Anterior cingulate cortex (tissue), 58 donors: ENCODE data around the gene LCP2.
"Not testable (repeated sequence)": the region's sequence is repeated elsewhere in the genome, so short reads cannot be mapped to it uniquely, and the experiment has no call there.

Experiments
- DNase-seq, 58 donors: peaks; one replicate each; lab custom pipeline; 2025; lab: John Stamatoyannopoulos, UW

Gene LCP2

DNA sequence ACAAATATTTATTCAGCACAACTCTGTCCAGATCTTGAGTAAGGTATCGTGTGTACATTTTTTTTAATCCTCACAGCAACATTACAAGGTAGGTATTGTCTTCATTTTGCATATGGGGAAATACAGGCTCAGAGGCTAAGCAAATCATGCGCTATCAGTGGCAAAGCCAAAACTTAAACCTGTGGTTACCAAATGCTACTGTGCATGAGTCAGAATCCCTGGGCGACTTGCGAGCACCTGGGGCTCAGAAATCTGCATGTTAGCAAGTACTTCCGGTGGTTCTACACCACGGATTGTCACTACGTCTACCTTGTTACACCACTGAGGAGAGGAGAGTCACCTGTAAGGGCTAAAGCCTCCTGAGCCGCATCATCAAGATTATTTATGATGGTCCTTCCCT lies 43.5 kb downstream of the LCP2 start:
- no peak for DNase-seq

DNA sequence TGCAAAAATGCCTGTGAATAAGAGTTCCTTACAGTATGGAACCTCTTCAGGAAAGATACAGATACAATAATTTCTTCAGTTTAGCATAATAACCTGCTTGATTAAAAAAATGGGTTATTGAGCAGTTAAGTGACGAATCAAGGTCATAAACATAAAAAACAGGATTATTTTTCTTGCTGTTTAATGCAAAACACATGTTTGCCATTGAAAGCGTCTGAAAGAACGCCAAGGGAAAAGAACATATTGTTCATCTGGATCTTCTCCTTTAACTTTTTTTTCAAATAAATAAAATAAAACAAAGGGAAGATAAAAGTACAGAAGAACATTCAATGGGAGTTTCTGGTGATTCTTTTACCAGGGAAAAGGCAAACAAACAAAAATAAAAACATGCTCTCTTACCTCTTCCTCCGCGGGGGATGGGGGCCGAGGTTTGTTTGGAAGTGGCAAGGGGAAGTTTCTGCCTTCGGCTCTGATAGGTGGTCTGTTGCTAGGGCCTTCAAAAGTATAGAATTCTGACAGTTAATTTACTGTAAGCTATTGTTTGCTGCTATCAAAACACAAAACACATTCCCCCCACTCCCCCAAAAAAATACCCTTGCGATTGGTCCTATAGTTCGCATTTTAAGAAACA lies 44.7 kb downstream of the LCP2 start:
- DNase-seq, result no peak

- DNase-seq, result no peak
These were observed 45.5 kb downstream of the LCP2 start for GRCh38 chr5:170252109-170252508.

DNA sequence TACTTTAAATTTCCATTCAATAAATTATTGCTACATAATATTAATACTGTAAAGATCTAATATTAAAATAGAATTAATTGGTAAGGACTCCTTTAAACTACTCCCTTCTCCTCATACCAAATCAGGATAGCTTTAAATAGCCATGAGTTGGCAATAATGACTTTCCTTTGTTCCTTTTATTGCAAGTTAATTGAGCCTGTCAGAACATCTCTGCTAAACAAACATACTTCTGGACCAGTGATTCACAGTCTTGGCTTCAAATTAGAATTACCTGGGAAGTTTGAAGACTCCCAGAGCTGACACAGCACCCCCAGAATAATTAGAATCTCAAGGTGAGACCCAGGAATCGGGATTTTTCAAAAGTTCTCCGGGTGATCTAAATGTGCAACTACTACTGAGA lies 46.1 kb downstream of the LCP2 start:
- no peak for DNase-seq

DNA sequence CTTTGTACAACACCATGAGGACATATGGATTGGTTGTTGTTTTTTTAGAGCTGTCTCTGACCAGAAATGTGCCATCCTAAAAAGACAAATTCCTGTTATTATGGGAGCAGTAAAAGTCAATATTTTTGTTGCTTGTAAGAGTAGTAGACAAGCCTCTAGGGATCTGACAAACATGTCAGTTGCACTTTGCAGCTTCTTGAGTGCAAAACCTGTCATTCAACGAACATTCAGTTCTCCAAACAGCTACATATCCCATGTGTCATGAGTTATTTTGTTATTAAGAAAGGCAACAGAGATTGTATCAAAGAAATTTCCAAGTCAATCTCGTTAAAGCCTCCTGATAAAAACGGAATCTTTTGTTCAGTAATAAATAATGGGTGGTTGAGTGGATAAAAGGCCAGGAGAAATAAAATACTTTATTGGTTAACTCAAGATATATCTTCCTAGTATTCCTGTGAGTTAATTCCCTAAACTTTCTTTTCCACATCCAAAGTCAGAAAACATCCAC lies 46.7 kb downstream of the LCP2 start:
- no peak for DNase-seq

DNA sequence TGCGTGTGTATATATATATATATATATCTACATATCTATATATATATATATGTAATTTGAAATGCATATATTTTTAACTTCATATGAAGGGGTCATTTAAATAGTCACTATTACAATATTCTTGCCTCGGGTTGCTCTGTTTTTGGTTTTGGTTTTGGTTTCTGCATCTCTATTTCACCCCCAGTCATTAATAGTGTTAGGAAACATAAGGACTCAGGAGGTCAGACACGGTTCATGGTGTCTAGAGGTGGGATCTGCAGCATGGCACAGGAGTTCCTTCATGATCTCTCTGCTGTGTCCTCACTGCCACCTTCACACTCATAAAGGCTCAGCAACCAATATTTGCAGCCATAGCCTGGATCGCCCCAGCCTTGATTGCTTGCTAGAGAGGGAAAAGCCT lies 48.2 kb downstream of the LCP2 start:
- no peak for DNase-seq

DNA sequence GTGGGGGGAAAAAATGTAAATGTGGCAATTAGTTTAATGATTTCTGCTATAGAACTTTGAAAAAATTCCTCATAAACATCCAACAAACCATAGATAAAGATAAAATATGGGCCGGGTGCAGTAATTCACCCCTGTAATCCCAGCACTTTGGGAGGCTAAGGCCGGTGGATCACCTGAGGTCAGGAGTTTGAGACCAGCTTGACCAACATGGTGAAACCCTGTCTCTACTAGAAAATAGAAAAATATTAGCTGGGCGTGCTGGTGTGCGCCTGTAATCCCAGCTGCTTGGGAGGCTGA lies 48.7 kb downstream of the LCP2 start:
- not testable (repeated sequence) for DNase-seq

DNA sequence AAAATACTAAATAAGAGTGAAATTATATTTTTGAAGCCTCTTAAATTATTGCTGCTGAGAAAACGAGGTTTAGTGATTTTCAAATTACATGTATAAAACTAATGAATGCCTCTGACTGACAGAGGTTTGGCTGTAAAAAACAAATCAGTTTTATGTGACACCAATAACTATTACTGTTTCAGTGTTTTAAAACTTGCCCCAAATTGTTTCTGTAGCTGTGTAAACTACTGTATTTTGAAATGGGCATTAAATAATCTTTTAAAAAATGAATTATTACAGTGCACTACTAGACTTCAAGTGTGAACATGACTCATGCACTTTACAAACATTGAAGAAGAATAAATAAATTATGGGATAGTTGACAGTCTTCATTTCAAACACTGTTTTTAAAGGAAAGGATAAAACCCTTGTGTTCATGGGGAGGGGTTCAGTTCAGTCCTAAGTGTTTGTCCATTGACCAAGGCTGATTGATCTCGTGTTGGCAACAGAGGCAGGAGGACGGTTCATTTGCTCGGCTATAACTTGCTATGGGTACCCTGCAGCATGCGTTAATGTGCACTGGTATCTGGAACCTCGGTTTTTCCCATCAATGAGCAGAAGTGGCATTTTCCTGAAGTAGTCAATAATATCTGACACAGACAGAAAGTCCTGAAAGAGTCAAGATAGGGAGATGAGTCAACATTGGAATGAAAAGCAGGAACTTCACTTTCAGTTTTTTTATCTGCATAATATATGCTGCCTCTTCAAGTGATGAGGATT lies 49.2 kb downstream of the LCP2 start:
- DNase-seq, result no peak

DNA sequence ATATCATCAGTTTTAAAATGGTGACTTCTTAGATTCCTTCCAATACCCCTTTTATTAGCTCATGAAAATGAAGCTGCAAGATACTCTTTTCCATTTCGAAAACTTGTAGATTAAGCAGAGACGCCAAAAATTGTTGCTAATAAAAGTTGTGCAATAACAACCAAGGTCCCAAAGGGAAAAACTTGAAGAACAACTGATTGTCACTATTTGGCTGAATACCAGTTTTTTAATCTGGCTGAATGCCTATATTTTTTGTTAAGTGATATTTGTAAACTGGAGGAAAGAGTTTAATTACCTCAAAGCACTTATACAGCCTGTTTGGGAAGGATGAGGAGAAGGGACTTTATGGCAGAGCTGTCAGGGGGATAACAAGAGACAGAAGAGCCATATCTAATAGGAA lies 50.2 kb downstream of the LCP2 start:
- DNase-seq, result no peak

GRCh38 chr5:170246126-170246870 lies 51.3 kb downstream of the LCP2 start:
- DNase-seq, result no peak

- not testable (repeated sequence) for DNase-seq
These were observed 52.1 kb downstream of the LCP2 start for GRCh38 chr5:170245436-170245835.

DNA sequence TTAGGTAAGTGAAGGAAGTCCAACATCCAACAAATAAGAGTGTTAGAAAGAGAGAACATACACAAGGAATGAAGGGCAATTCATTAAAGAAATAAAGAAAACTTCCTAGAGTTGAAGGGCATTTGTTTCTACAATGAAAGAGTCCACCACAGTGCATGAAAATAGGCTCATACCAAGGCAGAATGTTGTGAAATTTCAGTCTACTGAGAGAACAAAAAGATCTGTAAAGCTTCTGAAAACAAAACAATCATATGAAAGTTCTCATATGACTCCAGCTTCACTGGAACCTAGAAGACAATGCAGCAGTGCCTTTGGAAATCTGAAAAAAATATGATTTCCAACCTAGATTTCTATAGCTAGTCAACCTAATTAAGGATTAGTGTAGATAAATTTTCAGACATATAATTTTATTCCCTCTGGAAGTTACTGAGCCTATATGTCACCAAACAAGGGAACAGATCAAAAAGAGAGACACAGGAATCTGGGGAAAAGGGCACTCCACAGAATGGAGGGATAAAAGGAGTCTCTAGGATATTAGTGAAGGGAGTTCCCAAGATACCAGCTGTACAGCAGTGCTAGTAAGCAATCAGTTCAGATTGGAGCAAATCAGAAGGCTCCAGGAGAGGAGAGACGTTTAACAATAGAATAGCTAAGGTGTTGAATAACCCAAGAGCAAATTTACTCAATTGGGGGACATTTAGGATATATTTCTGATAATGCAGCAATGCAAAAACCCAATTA lies 59.0 kb downstream of the LCP2 start:
- DNase-seq, result no peak

- no peak for DNase-seq
These were observed 61.4 kb downstream of the LCP2 start for GRCh38 chr5:170235876-170236864.

DNA sequence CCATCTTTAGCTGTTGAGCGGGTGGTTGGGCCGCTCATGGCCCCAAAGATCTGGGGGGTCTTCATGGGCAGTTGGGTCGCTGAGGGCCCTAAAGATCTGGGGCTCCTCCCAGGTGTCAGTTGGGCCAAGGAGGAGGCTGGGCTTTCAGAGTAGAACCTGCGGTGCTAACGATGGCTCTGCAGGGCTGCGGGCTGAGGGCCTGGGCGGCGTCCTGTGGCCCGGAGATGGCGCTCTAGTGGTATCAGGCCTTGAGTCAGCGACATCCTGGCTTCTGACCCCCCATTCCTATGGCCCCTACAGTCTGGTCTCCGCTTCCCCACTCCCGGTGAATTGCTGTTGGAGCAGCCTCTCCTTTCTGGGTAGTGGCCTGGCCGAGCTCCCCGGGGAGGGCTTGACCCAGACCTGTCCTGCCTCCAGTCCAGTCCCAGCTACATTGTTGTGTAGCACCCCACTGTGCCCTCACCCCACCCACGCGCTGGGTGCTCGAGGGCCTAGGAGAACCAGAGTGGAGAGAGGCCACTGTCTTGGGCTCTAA lies 64.2 kb downstream of the LCP2 start:
- no peak for DNase-seq

- DNase-seq, result no peak
These were observed 64.8 kb downstream of the LCP2 start, which contains the start of gene C5orf58 for GRCh38 chr5:170232786-170233185. Gene C5orf58, plus strand, starts transcription at chr5:170232985. Its CDS starts 1,992 bp downstream, at chr5:170234977.

DNA sequence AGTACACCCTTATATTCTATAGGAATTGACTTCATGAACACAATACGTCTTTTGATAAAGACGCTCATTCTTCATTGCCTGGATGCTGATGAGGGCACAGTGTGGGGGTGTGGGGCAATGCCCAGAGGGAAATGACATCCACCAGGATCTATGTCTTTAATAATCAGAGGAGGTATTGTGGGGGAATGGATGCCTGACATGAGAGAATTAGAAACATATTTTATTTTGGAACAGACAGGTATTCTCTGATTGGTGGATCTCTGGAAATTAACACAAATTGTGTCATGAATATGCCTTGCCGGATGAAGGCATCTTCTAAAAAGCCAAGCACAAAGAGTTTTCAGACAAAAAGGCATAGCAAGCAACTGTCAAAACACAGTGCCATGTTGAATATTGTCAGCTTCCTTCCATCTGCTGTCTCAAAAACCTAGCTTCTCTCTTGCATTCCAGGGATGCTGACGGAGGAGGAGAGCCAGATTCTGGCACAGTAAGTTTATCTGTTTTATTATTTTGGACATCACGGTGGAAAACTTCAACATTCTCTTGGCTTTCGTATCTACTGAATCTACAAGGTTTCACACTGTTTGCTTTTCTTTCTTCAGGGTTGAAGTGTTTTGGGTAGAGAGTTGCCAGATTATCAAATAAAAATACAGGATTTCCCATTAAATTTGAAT lies 68.7 kb downstream of the LCP2 start:
- DNase-seq, result peak in 2 of 58 donors; percentile 22 to 48

- peak in 3 of 58 donors; percentile 9 to 12 (median 11) for DNase-seq
These were observed 70.9 kb downstream of the LCP2 start for GRCh38 chr5:170226661-170227060.

GRCh38 chr5:170226129-170226615 lies 71.4 kb downstream of the LCP2 start:
- peak in 2 of 58 donors; percentile 13 to 44 for DNase-seq
